GM21786 (cell line): ENCODE data around the gene DDX3Y.

Source experiments
- ATAC-seq: cut with Tn5 transposase; IDR thresholded peaks from one replicate; pipeline ENCODE4 v1.9.1; 2021; ENCODE audit not compliant: unreplicated experiment

Gene DDX3Y

GRCh38 chrY:12904618-12905516 lies at the start of gene DDX3Y:
Gene DDX3Y (plus strand): TSS chrY:12904868. CDS start chrY:12904937, 69 bp downstream.
- ATAC-seq = no peak

GRCh38 chrY:12855791-12856275 lies 48.8 kb upstream of the DDX3Y start:
- no peak for ATAC-seq

DNA sequence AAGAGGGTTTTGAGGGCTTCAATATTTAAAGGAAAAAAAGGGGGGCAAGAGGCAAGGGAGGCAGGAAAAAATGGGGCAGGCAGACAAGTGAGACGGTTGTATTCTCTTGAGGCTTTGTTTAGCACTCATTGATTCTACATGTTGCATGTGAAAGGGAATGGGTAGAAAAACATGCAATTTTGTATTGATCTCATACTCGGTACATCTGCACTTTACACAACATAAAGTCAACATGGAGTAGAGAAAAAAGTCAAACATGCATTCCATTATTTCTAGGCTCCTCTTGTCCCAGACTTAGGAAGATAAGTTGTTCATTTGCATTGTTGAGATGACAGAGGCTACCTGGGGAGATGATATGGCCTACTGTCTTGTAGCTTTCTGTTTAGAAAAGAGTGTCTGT lies 36.7 kb upstream of the DDX3Y start:
- ATAC-seq = no peak

- no peak for ATAC-seq
These were observed 7.7 kb upstream of the DDX3Y start for GRCh38 chrY:12896973-12897372.

- ATAC-seq = no peak
These were observed 6.1 kb upstream of the DDX3Y start for GRCh38 chrY:12898604-12899003.

DNA sequence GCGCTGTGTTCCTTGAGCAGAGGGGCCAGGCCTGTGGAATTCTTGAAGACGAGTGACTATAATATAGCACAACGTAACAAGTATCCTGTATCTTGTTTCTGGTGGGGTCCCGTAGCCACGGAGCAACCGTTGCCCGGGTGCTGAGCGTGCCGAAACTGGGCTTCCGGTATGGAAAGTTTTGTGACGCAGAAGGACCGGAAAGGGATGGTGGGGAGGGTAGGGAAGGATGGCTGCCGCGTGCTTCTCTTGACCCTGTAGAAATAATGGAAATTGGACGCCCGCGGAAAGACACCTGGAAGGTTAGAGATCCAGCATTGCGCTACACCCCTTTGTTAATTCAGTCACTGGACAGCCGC lies 827 bp downstream of the DDX3Y start:
- ATAC-seq = no peak

DNA sequence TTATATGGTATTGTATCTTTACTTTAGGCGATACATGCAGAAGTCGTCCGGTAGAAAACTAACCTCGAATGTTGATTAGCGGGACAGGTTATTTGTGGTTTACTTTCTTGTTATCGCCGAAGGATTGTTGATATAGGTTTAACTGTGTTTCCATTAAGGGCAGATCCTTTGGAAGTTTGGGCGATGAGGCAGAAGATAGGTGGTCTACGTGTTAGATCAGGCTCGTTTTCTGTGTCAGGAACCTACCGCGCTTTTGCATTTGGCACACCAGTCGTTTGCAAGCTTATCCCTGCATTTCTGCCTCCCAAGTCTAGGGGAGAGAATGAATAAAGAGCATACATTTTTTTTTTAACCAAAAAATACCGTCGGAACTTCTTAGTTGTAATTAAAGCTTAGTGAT lies 1.2 kb downstream of the DDX3Y start:
- no peak for ATAC-seq

- no peak for ATAC-seq
These were observed 8.9 kb downstream of the DDX3Y start for GRCh38 chrY:12913541-12913940.

DNA sequence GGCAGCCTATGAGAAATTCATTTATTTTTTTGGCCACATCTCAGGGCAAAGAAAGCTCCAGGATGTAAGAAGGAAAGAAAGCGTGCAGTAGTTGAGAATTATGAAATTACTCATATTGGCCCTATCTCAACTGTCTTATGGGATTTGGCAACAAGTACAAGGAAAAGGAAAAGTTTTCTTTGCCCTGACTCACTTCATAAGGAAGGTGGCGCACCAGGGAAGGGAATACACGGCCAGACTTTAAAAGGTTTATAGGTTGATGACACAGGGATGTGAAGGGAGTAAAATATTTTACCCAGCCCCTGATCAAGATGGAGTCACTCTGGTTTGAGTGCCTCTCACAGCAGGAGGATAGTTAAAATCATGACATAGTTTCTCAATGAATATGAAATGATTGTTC lies 23.4 kb downstream of the DDX3Y start:
- no peak for ATAC-seq

DNA sequence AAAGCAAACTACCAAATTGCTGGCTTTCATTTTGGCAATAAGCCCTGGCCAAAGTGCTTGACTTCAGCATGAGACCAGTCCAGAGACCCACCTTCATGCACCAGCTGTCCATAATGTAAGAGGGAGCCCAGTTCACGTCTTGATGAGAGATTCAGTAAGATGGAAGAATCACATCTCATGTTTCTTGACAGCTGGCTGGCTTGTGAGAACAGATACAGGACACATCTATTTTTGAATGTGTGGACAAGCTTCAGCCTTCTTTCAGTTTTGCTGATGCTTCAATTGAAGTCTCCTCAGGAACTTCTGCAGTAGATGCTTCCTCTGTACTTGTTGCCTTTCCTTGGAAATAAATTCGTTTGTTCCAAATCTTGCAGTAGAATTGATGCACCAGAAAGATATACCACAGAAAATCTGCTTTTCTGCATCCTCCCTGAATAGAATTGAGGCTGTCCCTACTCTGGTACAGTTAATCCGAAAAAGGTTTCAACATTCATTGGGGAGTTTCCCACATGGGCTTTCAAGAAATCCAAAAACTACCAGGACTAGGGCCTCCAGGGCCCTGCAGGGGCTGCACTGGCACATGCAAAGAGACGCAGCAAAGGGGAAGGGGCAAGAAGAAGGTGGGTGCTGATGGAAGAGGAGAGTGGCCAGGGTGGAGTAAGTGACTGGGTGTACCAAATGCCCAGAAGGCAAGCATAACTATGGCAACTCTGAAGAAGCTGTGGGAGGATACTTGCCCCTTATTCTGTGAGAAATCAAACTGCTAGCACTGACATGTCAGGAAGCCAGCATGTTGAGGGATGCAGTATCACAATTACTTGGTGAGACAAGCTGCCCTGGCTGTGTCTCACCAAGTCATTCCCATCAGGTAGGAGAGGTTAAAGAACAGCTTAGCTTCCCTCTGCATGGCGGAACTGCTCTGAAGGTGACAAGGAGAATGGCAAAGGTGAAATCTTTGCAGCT lies 37.3 kb downstream of the DDX3Y start:
- no peak for ATAC-seq
